KG1 (cell line): ENCODE results near the gene LAMC1.

Experiments
- DNase-seq: peaks from one replicate; lab custom pipeline; 2025; lab: John Stamatoyannopoulos, UW

Gene LAMC1

GRCh38 chr1:183193963-183194525, 170.8 kb downstream of the LAMC1 start:
- no peak for DNase-seq

DNA sequence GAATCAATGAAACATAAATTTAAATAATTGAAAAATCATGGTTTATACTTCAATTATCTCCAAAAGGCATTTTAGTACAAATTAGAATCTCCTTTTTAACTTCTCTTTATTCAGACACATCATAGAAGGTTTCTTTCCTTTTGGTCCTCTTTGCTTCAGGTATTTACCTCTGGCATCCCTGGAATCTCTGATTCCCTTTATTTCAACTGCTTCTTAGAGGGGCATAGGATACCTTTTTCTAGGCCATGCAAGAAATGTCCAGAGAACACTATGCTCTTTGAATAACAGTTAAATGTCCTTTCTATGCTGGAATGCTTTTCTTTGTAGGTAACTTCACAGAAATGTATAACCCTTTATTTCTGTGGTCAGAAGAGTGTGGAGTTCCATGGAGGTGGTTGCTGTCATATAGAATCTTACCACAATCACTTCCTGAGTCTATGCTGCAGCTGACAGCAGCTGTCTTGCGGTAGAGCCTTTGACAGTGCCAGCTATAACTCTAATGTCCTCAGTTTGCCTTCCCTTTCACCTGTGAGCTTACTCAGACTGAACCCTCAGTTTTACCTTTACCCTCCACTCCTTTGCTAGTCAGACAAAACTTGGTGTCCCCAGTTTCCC, 171.4 kb downstream of the LAMC1 start:
- DNase-seq, result peak; percentile 31

DNA sequence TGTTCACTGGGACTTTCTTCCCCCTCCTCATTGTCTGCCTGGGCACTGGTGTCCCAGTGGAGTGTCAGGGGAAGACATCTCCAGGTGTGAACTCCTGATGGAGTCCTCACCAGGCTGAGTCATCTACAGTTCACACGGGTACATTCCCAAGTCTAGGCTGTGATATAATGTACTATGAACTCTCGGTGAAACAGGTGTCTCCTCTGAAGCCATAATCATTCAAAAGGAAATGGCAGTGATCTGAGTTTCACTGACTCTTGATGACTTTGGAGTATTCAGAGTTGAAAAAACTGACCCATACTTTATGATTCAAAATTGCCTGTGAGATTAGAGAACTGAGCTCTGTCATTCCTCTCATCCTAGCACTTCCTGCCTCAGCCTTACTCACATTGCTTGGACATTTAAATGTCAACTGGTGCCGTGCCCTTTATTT, 171.9 kb downstream of the LAMC1 start:
- DNase-seq, result no peak
